22Rv1 (cell line): ENCODE measurements around the gene ANKRD40.
"Not testable (repeated sequence)": the region's sequence is repeated elsewhere in the genome, so short reads cannot be mapped to it uniquely, and the experiment has no call there.

Experiments
- CTCF ChIP-seq: fragments of 450-650 bp; IDR thresholded peaks from 2 replicates; pipeline ENCODE4 v1.5.1; 2017; ENCODE audit warnings: mild to moderate bottlenecking
- ZFX ChIP-seq: fragments of 450-650 bp; IDR thresholded peaks from 2 replicates; pipeline ENCODE4 v1.6.1; 2017; ENCODE audit warnings: antibody characterized with exemption, borderline replicate concordance

- TF ChIP-seq ZFX, CTCF: not testable (repeated sequence)
Measured at GRCh38 chr17:50680543-50681262, 27.0 kb downstream of the ANKRD40 start.
